SKM-1 (cell line): Measurements from ENCODE around the gene NLGN1.

Experiments used
- DNase-seq: peaks from one replicate; lab custom pipeline; 2025; ENCODE audit not compliant: unreplicated experiment; lab: John Stamatoyannopoulos, UW

The NLGN1 gene

GRCh38 chr3:173630849-173631248 is 233.3 kb downstream of the NLGN1 start:
- DNase-seq: no peak

DNA sequence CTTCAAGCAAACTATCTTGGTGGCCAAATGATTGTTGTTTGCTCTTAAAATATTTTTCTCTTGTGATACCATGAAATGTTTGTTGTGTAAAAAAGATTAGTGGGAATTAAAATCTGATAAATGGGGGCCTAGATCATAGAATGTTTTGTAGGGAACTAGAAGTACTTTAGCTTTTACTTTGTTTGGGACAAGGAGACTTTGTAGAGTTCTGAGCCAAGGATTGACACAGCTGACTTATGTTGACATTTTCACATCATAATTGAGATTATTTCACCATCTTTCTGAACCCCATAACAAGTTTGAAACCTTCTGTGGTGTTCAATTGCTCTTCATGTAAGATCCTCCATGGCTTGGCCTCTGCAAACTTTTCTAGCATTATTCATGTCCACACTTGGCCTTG is 235.4 kb downstream of the NLGN1 start:
- DNase-seq: no peak

- no peak for DNase-seq
Observed at GRCh38 chr3:173635826-173636225, 238.3 kb downstream of the NLGN1 start.

- no peak for DNase-seq
Observed at GRCh38 chr3:173639098-173639497, 241.6 kb downstream of the NLGN1 start.

DNA sequence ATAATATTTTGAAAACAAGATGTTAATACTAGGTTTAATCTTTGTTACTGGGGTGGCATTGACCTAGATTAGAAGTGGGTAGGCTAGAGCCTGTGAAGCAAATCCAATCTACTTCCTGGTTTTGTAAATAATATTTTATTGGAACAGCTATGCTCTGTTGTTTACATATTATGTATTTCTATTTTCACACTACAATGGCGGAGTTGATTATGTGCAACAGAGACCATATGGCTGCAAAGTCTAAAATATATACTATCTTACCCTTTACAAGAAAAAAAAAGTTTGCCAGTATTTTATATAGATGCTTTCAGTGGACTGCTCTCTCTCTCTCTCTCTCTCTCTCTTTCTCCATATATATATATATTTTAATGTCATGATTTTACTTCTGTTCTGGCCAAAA is 244.2 kb downstream of the NLGN1 start:
- no peak for DNase-seq

- no peak for DNase-seq
Observed at GRCh38 chr3:173644086-173645082, 246.8 kb downstream of the NLGN1 start.

DNA sequence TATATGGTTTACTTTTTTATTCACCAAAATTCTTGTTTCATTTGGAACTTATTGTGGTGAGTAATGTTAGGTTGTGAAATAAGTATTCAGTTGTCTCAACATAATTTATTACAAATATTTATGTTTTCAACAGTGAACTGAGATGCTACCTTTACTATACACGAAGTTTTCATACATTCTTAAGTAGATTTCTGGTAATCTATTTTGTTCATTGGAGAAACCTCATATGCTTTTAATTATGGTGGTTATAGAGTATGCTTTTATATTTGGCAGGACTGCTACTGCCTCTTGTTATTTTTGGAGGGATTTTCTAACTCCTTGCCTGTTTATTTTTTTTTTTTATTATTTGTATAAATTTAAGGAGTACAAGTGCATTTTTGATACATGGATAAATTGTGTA is 253.1 kb downstream of the NLGN1 start:
- DNase-seq: no peak

- no peak for DNase-seq
Observed at GRCh38 chr3:173652093-173652492, 254.5 kb downstream of the NLGN1 start.

DNA sequence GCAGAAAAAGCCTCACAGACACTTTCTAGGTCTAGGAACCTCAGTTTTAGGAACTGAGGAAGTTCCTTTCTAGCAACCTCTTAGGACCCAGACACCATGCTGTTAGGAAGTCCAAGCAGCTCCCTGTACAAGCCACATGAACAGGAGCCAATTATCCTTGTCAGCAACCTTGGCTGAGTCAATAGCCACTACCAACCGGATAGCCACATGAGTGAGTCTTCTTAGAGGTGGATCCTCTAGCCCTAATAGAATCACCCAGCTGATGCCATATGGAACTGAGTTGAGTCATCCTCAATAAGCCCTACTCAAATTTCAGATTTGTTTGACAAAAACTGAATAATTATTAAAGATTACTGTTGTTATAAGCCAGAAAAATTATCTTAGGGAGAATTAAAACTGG is 256.2 kb downstream of the NLGN1 start:
- DNase-seq: no peak

DNA sequence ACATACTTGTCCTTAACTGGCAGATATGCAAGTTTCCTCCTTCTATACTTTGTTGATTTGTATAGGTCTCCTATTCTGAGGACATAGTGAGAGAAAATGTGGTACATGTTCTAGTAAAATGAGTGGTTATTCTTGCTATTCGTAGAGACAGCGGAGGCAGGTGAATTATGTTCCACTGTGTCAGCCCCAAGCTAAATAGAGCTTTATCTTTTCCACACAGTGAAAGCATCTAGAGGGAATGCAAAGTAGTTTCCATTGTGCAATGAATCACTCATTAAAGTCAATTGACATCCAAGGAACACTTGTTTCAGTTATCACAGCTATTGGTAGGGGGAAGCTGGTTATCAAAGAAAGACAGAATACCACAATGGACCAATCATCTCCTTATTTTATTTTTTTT is 262.4 kb downstream of the NLGN1 start:
- DNase-seq: no peak

DNA sequence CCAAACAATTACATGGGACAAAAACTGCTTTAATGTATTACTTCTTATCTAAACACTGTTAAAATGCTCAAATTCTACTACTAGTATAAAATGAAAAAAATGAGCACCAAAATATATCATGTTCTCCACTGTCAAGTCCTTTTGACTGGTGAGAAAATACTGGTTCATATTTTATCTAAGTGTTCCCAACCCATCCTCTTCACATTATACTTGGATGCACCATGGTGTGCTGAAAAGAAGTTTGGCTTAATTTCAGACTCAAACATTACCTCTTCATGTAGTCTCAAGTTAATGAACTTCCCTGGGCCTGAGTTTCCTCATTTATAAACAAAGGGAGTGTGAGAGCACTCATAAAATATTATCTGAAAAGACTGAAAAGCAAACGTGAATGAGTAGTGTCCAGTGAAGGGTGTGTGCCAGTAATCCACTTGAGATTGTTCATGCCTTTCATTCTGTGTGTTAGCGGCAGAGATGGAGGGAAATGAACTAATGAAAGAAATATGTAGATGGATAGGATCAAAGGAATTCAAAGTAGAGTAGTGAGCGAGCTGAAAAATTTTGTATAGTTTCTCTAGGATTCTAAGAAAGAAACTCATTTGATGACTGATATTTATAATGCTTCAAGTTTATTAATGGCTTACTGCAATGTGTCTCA is 263.2 kb downstream of the NLGN1 start:
- DNase-seq: no peak

DNA sequence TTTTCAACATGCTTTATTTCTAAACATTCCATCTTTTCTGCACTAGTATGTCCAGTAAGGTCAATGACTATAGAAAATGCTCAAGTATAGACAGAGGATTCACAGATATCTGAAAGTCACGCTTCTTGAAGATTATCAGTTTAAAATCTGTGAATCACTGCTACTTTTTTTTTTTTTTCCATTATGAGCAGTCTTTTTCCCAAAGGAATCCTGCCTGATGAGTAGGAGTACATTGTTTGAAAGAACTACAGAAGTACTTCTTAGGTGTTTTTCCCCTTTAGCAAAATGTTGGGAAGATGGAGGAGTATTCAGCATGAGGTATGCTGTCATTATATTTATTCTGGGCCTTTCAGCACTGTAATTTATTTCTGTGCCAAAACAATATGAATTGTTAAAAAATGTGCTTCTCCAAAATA is 266.2 kb downstream of the NLGN1 start:
- no peak for DNase-seq

DNA sequence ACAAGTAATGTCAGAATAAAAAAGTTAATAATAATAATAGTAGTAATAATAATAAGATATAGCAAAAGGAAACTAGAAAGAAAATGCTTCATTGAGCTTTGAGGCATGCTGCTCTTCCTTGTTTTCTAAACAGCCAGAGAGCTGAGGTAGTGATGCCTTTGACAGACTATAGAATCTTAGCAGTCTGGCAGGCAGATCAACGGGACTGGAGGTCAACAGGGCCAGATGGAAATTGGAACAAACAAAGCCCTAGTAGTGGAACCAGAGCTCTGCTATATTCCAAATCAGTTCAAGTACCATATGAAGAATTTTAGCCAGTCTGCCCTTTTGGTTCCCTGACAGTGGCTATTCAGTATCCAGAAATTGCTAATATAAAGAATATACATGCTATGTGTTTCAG is 278.6 kb downstream of the NLGN1 start:
- no peak for DNase-seq

DNA sequence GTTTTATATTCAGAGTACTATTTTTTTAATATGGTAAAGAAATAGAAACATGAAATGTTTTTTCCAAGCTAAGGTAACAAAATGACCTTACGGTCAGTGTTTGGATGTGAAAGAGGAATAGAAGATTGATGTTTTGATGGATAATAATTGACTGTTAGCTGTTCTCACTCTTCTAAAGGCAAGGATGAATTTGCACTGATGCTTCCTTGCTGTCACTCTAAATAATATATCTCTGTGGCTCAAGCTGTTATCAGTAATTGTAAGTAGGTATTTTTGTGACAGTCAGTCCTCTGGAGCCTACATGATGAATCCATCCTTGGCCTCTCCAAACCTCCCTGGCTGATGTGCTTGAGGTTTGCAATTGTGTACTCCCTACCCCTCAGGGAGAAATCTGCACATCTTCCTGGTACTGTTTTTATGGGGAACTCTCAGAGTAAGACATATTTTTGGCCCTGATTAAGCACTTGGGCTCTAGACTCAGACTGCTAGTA is 283.7 kb downstream of the NLGN1 start:
- no peak for DNase-seq

- DNase-seq: no peak
Observed at GRCh38 chr3:173685456-173685855, 287.9 kb downstream of the NLGN1 start.

DNA sequence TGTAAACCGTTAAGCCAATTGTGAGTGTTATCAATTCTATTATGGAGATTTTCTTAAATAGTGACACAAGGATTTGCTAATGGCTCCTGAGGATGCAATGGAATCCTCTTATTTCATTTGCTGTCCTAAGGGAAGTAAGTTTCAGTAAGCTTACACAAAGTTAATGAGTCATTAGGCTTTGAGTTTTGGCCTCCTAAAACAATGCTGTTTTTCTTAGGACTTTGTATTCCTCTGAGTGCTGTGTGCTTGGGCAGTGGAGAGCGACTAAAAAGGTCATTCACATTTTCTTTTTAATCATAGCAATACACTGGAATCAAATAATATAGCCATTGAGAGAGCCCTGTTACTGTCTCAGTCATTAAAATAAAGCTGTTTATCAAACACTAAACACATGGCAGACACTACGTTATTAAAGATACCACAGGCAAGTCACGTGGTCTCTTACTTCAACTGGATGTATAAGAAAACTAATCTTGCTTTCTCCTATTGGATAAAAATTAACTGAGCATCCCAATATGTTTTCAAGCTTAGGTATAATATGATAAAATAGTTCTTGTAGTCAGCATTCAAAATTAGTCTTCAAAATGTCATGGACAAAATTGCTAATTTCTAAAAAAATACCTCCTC is 290.8 kb downstream of the NLGN1 start:
- DNase-seq: no peak

- DNase-seq: no peak
Observed at GRCh38 chr3:173690542-173691180, 293.1 kb downstream of the NLGN1 start.

DNA sequence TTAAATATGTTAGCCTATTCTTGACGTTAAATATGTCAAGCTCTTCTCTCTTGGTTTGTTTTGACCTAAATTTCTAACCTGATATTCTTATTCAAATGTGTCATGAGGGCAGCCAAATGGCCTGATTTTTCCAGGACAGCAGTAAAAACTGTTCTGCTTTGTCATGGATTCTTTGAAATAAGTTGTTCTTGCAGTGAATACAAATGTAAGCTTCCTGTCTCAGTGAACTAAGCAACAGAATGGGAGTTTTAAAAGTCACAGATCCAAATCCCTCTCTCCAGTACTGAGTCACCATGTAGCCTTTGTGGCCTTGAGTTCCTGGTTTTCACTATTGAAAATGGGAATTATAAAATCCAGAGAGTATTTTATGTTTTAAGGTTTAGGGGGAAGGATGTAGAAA is 301.8 kb downstream of the NLGN1 start:
- DNase-seq: no peak

- DNase-seq: no peak
Observed at GRCh38 chr3:173700336-173700735, 302.8 kb downstream of the NLGN1 start.

- no peak for DNase-seq
Observed at GRCh38 chr3:173702561-173702960, 305.0 kb downstream of the NLGN1 start.

DNA sequence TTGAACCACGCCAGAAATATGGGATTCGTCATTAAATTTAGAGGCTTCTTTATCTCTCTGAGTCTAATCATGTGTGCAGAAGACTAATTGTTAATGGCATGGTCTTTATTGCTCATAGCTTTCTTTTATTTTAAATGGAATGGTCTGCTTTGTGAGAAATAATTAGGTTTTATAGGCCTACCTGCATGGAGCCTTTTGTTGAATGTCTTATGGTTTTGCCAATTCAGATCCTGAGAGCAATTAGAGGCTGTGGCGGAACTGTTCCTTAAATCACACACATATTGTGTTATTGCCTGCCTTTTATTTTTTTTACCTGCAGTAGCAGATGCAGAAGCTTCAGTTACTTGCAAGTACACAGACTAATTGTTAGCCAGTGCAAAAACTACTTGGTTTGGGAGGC is 306.2 kb downstream of the NLGN1 start:
- no peak for DNase-seq
